HG03025 (cell line): ENCODE results near the gene ABLIM1.
A peak's percentile ranks its signal among the peaks of the same experiment; 100 is the strongest.

Experiments
- ATAC-seq: cut with Tn5 transposase; IDR thresholded peaks from one replicate; pipeline ENCODE4 v1.9.1; 2021; ENCODE audit warnings: mild to moderate bottlenecking, moderate library complexity; ENCODE audit not compliant: unreplicated experiment, low FRiP score

Gene ABLIM1

GRCh38 chr10:114474989-114475388 is 183.1 kb downstream of the ABLIM1 start:
- no peak for ATAC-seq

GRCh38 chr10:114473776-114474175 is 184.3 kb downstream of the ABLIM1 start:
- no peak for ATAC-seq

- no peak for ATAC-seq
These were observed 185.2 kb downstream of the ABLIM1 start for GRCh38 chr10:114472877-114473253.

GRCh38 chr10:114471906-114472876 is 185.9 kb downstream of the ABLIM1 start:
- no peak for ATAC-seq

- ATAC-seq: peak; percentile 87
These were observed 186.8 kb downstream of the ABLIM1 start for GRCh38 chr10:114470956-114471905.

GRCh38 chr10:114470361-114470760 is 187.7 kb downstream of the ABLIM1 start:
- ATAC-seq: no peak

GRCh38 chr10:114458955-114459354 is 199.1 kb downstream of the ABLIM1 start:
- no peak for ATAC-seq

GRCh38 chr10:114458216-114458920 is 199.7 kb downstream of the ABLIM1 start:
- ATAC-seq: no peak

GRCh38 chr10:114453576-114453975 is 204.5 kb downstream of the ABLIM1 start:
- no peak for ATAC-seq

- ATAC-seq: no peak
These were observed 209.2 kb downstream of the ABLIM1 start for GRCh38 chr10:114448897-114449296.

- no peak for ATAC-seq
These were observed 212.7 kb downstream of the ABLIM1 start for GRCh38 chr10:114445332-114445731.

GRCh38 chr10:114444819-114445218 is 213.3 kb downstream of the ABLIM1 start:
- ATAC-seq: no peak

- no peak for ATAC-seq
These were observed 215.9 kb downstream of the ABLIM1 start for GRCh38 chr10:114442091-114442630.

- ATAC-seq: no peak
These were observed 217.0 kb downstream of the ABLIM1 start for GRCh38 chr10:114441107-114441506.

- no peak for ATAC-seq
These were observed 220.4 kb downstream of the ABLIM1 start for GRCh38 chr10:114437473-114438292.

- ATAC-seq: no peak
These were observed 221.1 kb downstream of the ABLIM1 start for GRCh38 chr10:114436941-114437340.

- no peak for ATAC-seq
These were observed 225.4 kb downstream of the ABLIM1 start for GRCh38 chr10:114432566-114433093.

- no peak for ATAC-seq
These were observed 226.5 kb downstream of the ABLIM1 start for GRCh38 chr10:114431414-114432135.
